ENCODE results near the gene NALF2. TPM values are rescaled to one million over a fixed set of nuclear protein-coding genes. Genes with fewer than 3 reads are reported as not detected.

NALF2 gene
- total RNA-seq = not detected in 2 replicates

GRCh38 chrX:69503782-69504625 is at the start of gene NALF2:
NALF2 (plus strand) TSS chrX:69504326; CDS start chrX:69505283, 957 bp downstream.

Other genes with a start within 250 kb of the NALF2 start
- gene EDA, start 111.8 kb downstream of the NALF2 start, total RNA-seq = 0.22 and 0.26 TPM in 2 replicates